8988T (cell line): Measurements from ENCODE around the gene MDM4.
"Not testable (repeated sequence)": the region's sequence is repeated elsewhere in the genome, so short reads cannot be mapped to it uniquely, and the experiment has no call there.

Experiments
- DNase-seq: peaks from one replicate; pipeline ENCODE4 v3.0.0; 2011

MDM4 gene

GRCh38 chr1:204563780-204564179 lies 47.6 kb downstream of the MDM4 start:
- no peak for DNase-seq

- no peak for DNase-seq
Observed at GRCh38 chr1:204564835-204565234, 48.6 kb downstream of the MDM4 start.

- peak; percentile 71 for DNase-seq
Observed at GRCh38 chr1:204565617-204566582, 49.7 kb downstream of the MDM4 start.

- no peak for DNase-seq
Observed at GRCh38 chr1:204566583-204566955, 50.4 kb downstream of the MDM4 start.

GRCh38 chr1:204567071-204567470 lies 50.9 kb downstream of the MDM4 start:
- DNase-seq: no peak

- no peak for DNase-seq
Observed at GRCh38 chr1:204568576-204569315, 52.5 kb downstream of the MDM4 start.

- DNase-seq: no peak
Observed at GRCh38 chr1:204569478-204569877, 53.3 kb downstream of the MDM4 start.

- DNase-seq: not testable (repeated sequence)
Observed at GRCh38 chr1:204570021-204570420, 53.8 kb downstream of the MDM4 start.

- no peak for DNase-seq
Observed at GRCh38 chr1:204571128-204571527, 54.9 kb downstream of the MDM4 start.

- no peak for DNase-seq
Observed at GRCh38 chr1:204571631-204572030, 55.4 kb downstream of the MDM4 start.

- DNase-seq: no peak
Observed at GRCh38 chr1:204572923-204573922, 57.0 kb downstream of the MDM4 start.

- DNase-seq: no peak
Observed at GRCh38 chr1:204574016-204574864, 58.0 kb downstream of the MDM4 start.

GRCh38 chr1:204574865-204575163 lies 58.6 kb downstream of the MDM4 start:
- no peak for DNase-seq

- DNase-seq: no peak
Observed at GRCh38 chr1:204575221-204576190, 59.3 kb downstream of the MDM4 start.

- no peak for DNase-seq
Observed at GRCh38 chr1:204576422-204576821, 60.2 kb downstream of the MDM4 start.

- no peak for DNase-seq
Observed at GRCh38 chr1:204577794-204578478, 61.7 kb downstream of the MDM4 start.

GRCh38 chr1:204578867-204579664 lies 62.9 kb downstream of the MDM4 start:
- no peak for DNase-seq

GRCh38 chr1:204579681-204580080 lies 63.5 kb downstream of the MDM4 start:
- no peak for DNase-seq

GRCh38 chr1:204580862-204581261 lies 64.7 kb downstream of the MDM4 start:
- DNase-seq: no peak
